ENCODE results near the gene MAGI3.

MAGI3 gene

DNA sequence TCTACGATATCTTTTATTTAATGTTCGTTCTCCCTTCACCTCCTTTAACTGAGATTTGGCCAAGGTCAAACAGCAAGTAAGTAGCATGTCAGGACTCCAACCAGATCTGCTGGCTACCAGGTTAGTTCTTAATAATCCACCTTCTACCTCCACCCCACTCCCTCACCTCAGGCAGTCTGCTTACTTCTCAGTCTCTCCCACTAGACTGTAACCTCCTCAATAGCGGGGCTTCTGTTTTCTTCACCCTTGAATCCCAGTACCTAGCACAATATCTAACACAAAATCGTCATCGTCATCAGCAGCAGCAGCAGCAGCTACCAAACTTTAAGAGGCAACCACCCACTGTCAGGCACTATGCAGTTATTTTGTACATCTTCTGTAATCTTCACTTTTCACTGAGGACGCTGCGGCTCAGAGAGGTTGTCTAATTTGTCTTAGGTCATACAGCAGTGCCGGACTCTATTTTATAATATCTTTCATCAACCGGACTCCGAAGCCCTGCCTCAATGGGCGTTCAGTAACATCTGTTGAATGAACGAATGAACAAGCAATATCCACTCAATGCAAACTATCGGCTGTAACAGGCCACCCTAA is 859 bp upstream of the MAGI3 start:
- H3K36me3 ChIP-seq (ENCODE audit: control insufficient read depth, insufficient read depth, low read length), result no peaks in the 10 kb centered on the region
- peaks cover 2% of the 10 kb centered on the region for H3K4me1 ChIP-seq (ENCODE audit: control insufficient read depth, insufficient read depth, low read length)
- H3K27ac ChIP-seq (ENCODE audit: low read depth, low read length), result peak overlapping the region; percentile 66
- peak overlapping the region; percentile 20 for H3K9ac ChIP-seq (ENCODE audit: low read length)
- peak overlapping the region; percentile 54 for H3K4me3 ChIP-seq (ENCODE audit: low read length)
- no peaks in the 10 kb centered on the region for H3K27me3 ChIP-seq (ENCODE audit: control insufficient read depth, insufficient read depth, low read length)

DNA sequence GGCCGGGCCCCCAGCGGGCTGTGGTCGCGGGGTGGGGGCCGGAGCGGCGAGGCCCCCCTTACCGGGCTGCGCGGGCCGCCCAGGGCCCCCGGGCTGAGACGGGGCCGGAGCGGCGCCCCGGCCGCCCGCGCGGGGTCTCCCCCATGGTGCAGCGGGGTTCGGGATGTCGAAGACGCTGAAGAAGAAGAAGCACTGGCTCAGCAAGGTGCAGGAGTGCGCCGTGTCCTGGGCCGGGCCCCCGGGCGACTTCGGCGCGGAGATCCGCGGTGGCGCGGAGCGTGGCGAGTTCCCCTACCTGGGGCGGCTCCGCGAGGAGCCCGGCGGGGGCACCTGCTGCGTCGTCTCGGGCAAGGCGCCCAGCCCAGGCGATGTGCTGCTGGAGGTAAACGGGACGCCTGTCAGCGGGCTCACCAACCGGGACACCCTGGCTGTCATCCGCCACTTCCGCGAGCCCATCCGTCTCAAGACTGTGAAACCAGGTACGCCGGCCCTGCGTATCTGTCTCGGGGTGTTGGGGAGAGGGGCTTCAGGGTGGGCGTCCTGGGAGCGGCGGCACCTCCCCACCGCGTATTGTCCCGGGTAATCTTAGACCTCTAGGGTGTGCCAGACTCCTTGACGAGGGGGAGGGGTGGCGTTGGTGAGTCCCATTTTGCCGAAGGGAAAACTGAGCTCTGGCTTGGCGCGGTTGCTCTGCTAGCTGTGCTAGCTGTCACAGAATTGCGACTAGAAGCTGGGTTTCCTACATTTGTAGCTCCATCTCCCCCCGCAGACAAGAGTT is 745 bp downstream of the MAGI3 start:
- no peaks in the 10 kb centered on the region for H3K27me3 ChIP-seq (ENCODE audit: control insufficient read depth, insufficient read depth, low read length)
- peak overlapping the region; percentile 76 for H3K27ac ChIP-seq (ENCODE audit: low read depth, low read length)
- no peaks in the 10 kb centered on the region for H3K36me3 ChIP-seq (ENCODE audit: control insufficient read depth, insufficient read depth, low read length)
- H3K4me1 ChIP-seq (ENCODE audit: control insufficient read depth, insufficient read depth, low read length), result peaks cover 2% of the 10 kb centered on the region
- peak overlapping the region; percentile 70 for H3K9ac ChIP-seq (ENCODE audit: low read length)
- H3K4me3 ChIP-seq (ENCODE audit: low read length), result peak overlapping the region; percentile 95

DNA sequence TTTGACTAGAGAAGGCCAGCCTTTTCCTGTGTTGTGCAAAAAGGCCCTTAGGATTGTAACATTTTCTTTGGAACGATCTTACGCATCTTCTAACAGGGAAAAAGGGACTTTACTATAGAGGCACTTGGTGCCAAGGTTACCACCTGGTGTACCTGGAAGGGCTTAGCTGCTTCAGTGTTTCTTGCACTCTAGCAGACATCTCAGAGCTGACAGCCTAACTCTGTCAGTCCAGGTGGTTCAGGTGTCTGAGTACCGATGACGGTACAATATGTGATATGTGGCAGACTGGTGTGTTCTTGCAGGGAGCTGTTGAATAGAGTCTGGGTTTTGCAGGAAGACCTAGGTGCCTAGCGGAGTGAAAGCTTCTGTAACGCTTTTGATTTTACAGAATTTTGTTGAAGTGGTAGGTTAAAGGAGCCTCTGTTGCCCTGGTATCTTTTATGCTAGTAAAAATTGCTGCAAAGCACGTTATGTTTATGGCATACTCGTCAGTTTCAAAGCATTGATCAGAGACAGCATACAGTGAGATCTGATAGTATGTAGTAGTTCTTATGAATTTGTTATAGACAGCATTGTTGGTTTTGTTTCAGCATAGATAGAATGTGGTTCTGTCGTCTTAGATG is 1.4 kb downstream of the MAGI3 start:
- Histone ChIP-seq H3K9ac (ENCODE audit: low read length) (peak overlapping the region; percentile 70), H3K4me3 (ENCODE audit: low read length) (peak overlapping the region; percentile 95), H3K36me3 (ENCODE audit: control insufficient read depth, insufficient read depth, low read length) (no peaks in the 10 kb centered on the region), H3K27ac (ENCODE audit: low read depth, low read length) (peak overlapping the region; percentile 52), H3K27me3 (ENCODE audit: control insufficient read depth, insufficient read depth, low read length) (no peaks in the 10 kb centered on the region), H3K4me1 (ENCODE audit: control insufficient read depth, insufficient read depth, low read length) (peaks cover 2% of the 10 kb centered on the region)

DNA sequence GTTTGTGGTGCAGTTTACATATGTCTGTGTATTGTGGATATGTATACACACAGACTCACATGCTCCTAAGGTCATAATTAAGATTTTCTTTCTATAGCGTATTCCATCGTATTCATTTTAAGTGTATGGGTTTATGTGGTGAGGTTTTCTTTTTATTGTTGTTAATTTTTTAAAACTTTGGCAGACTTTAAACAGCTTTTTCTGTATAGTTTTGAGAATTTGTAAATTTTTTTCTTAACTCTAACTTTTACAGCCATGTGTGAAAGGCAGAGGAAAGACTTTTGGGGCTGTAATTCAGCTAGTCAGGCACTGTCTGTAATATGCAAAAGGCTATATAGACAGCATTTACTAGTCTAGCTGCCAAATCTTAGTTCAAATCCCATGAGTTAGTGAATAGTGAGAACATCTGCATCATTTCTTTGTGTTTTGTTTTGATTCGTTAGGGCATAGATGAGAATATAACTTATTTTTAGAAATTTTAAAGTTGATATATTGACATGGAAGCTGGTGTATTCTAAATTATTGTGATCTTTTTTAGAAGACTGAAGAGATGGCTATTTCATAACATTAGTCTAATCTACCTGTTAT is 2.3 kb downstream of the MAGI3 start:
- Histone ChIP-seq H3K4me3 (ENCODE audit: low read length) (peak overlapping the region; percentile 95), H3K9ac (ENCODE audit: low read length) (no peak overlapping the region), H3K27me3 (ENCODE audit: control insufficient read depth, insufficient read depth, low read length) (no peaks in the 10 kb centered on the region), H3K36me3 (ENCODE audit: control insufficient read depth, insufficient read depth, low read length) (no peaks in the 10 kb centered on the region), H3K4me1 (ENCODE audit: control insufficient read depth, insufficient read depth, low read length) (peaks cover 2% of the 10 kb centered on the region), H3K27ac (ENCODE audit: low read depth, low read length) (no peak overlapping the region)

DNA sequence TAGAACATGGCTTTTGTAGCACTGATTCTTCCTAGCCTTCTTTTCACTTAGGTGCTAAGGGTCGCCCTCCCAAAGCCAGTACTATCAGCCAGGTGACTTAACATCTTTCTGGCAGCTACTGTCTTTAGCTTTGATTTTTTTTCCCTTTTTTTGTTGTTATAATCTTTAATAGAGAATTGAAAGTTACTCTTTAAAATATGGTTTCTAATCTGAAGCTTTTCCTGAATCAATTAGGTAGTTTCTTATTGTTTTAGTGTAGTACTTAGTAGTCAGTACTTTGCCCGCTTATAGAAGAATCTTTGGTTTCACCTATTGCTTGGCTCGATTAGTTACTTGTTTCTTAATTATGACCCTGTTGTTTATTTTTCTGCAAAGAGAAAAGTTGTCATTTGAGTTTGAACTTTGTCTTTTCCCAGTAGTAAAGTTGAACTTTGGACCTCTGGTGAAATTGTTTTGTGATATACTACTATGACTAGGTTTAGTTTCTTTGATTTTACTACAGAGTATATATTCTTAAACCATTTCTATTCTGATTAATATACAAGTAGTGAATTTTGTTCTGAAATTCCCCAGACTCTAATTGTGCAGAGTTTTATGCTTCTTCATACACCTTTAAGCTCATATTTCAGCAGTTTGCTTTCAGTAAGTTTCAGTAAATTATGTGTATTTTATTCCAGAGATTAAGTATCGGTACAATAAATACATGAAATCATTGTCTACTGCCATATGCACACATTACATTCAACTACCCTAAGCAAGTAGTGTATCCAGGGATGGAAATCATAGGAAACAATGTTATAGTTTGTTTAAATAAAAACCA is 3.9 kb downstream of the MAGI3 start:
- Histone ChIP-seq H3K9ac (ENCODE audit: low read length) (no peak overlapping the region), H3K36me3 (ENCODE audit: control insufficient read depth, insufficient read depth, low read length) (no peaks in the 10 kb centered on the region), H3K4me3 (ENCODE audit: low read length) (peak overlapping the region; percentile 37), H3K27ac (ENCODE audit: low read depth, low read length) (no peak overlapping the region), H3K4me1 (ENCODE audit: control insufficient read depth, insufficient read depth, low read length) (peaks cover 2% of the 10 kb centered on the region), H3K27me3 (ENCODE audit: control insufficient read depth, insufficient read depth, low read length) (no peaks in the 10 kb centered on the region)

DNA sequence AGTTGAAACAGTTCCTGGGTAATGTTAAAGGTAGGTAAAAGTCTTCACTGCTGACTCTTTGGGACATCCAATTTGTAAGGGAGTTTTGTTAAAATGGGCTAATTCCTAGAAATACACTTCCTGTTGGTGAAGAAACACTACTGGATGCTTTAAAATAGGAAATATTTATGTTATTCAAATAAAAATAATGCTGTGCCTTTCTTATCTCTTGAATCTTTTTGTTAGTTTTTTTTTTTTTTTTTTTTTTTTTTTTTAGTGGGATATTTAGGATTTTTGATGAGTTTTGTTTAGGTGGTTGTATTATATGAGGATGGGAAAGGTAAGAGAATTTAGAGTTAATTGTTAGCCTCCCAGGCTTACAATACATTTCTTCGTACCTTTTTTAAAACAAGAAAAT is 4.5 kb downstream of the MAGI3 start:
- H3K36me3 ChIP-seq (ENCODE audit: control insufficient read depth, insufficient read depth, low read length), result no peaks in the 10 kb centered on the region
- H3K27me3 ChIP-seq (ENCODE audit: control insufficient read depth, insufficient read depth, low read length), result no peaks in the 10 kb centered on the region
- H3K9ac ChIP-seq (ENCODE audit: low read length), result no peak overlapping the region
- peaks cover 2% of the 10 kb centered on the region for H3K4me1 ChIP-seq (ENCODE audit: control insufficient read depth, insufficient read depth, low read length)
- H3K4me3 ChIP-seq (ENCODE audit: low read length), result no peak overlapping the region
- no peak overlapping the region for H3K27ac ChIP-seq (ENCODE audit: low read depth, low read length)

DNA sequence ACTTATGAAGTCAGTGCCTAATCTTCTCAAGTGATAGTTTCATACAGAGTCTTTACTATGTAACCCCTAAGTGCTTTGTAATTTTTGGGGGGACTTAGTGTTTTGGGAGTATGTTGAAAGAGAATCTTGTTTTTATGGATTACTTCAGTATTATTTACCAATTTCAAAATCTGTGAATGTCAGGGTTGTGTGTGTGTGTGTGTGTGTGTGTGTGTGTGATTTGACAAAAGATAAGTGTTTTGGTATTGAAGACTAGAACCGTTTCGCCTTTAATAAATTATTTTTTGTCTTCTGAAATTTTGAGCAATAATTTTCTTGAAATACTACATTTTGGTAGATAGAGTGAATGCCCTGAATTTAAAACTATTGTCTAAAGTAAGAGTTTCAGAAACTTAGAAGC is 5.8 kb downstream of the MAGI3 start:
- Histone ChIP-seq H3K36me3 (ENCODE audit: control insufficient read depth, insufficient read depth, low read length) (no peaks in the 10 kb centered on the region), H3K4me3 (ENCODE audit: low read length) (no peak overlapping the region), H3K9ac (ENCODE audit: low read length) (no peak overlapping the region), H3K27ac (ENCODE audit: low read depth, low read length) (no peak overlapping the region), H3K27me3 (ENCODE audit: control insufficient read depth, insufficient read depth, low read length) (no peaks in the 10 kb centered on the region), H3K4me1 (ENCODE audit: control insufficient read depth, insufficient read depth, low read length) (peaks cover 2% of the 10 kb centered on the region)

DNA sequence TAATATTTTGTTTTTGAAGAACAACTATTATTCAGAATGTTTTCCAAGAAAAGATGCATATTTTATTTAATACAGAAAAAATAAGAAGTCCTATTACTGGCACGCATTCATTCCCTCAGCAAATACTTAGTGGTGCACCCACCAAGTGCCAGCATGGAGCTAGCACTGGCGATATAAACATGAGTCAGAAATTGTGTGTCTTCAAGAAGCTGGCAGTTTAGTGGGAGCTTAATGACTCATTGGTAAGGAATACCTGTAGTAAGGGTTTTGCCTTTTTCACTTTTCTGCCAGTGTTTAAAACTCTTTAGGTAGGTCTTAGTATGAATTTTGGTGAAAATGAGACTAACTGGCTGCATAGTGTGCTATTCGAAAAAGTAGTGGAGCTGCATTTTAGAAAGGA is 6.3 kb downstream of the MAGI3 start:
- no peak overlapping the region for H3K9ac ChIP-seq (ENCODE audit: low read length)
- H3K36me3 ChIP-seq (ENCODE audit: control insufficient read depth, insufficient read depth, low read length), result no peaks in the 10 kb centered on the region
- H3K27me3 ChIP-seq (ENCODE audit: control insufficient read depth, insufficient read depth, low read length), result no peaks in the 10 kb centered on the region
- no peak overlapping the region for H3K27ac ChIP-seq (ENCODE audit: low read depth, low read length)
- peaks cover 2% of the 10 kb centered on the region for H3K4me1 ChIP-seq (ENCODE audit: control insufficient read depth, insufficient read depth, low read length)
- no peak overlapping the region for H3K4me3 ChIP-seq (ENCODE audit: low read length)

DNA sequence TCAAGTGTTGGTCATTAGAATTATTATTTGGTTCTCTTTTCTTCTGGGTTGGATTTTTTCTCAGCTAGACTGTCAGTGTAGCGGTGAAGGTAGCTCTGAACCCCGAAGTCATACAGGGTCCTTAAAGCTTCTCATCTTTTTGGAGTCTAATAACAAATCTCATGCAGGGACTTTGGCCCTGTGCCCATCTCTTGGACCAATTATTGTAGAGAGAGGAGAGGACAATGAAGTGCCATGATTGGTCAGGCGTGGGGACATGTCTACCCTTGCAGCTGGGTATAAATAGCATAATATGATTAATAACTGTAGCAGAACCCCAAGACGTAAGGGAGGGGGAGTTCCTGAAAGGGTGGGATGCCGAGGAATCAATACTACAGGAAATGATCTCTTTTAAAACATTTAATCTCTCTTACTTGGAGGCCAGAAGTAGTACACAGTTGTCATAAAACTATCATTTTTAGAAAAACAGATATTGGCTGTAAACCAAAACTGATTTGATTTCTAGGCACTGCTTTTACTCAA is 8.8 kb downstream of the MAGI3 start:
- H3K4me1 ChIP-seq (ENCODE audit: control insufficient read depth, insufficient read depth, low read length), result no peaks in the 10 kb centered on the region
- no peak overlapping the region for H3K27ac ChIP-seq (ENCODE audit: low read depth, low read length)
- no peaks in the 10 kb centered on the region for H3K36me3 ChIP-seq (ENCODE audit: control insufficient read depth, insufficient read depth, low read length)
- H3K4me3 ChIP-seq (ENCODE audit: low read length), result no peak overlapping the region
- no peak overlapping the region for H3K9ac ChIP-seq (ENCODE audit: low read length)
- H3K27me3 ChIP-seq (ENCODE audit: control insufficient read depth, insufficient read depth, low read length), result no peaks in the 10 kb centered on the region

DNA sequence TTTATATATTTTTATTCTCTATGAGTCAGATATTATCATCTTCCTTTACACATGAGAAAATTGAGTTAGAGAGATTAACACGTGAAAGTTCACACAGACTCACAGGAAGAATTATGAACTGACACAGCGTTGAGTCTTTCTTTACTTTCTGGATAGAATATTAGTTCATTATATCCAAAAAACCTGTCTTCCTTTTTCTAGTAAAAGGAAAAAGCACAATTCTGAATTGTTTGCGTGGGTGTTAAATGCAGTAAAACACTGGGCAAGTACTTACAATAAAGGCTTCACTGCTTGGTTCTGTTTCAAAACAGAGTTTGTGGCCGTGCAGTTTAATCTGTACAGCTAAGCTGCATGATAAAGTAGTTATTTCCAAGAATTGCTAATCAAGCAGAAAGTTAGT is 10.8 kb downstream of the MAGI3 start:
- Histone ChIP-seq H3K4me3 (ENCODE audit: low read length) (no peak overlapping the region), H3K9ac (ENCODE audit: low read length) (no peak overlapping the region), H3K4me1 (ENCODE audit: control insufficient read depth, insufficient read depth, low read length) (no peaks in the 10 kb centered on the region), H3K27me3 (ENCODE audit: control insufficient read depth, insufficient read depth, low read length) (no peaks in the 10 kb centered on the region), H3K27ac (ENCODE audit: low read depth, low read length) (no peak overlapping the region), H3K36me3 (ENCODE audit: control insufficient read depth, insufficient read depth, low read length) (no peaks in the 10 kb centered on the region)

DNA sequence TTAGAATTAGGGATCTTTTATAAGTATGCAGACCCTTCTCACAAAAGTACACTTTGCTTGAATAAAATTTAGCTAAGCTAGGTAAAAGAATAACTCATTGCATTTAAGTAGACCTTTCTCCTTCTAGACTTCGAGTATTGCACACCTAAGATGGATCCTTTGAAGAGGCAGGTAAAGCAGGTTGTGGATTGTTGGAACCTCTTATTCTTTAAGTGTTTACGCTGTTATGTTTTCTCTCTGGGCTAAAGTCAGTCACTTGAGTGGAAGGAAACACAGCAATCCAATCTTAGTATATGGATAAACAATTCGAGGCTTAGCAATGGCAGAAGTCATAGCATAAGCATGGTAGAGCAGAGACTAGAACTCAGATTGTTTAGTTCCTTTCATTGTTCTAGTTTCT is 11.4 kb downstream of the MAGI3 start:
- H3K27ac ChIP-seq (ENCODE audit: low read depth, low read length), result no peak overlapping the region
- H3K36me3 ChIP-seq (ENCODE audit: control insufficient read depth, insufficient read depth, low read length), result no peaks in the 10 kb centered on the region
- no peaks in the 10 kb centered on the region for H3K4me1 ChIP-seq (ENCODE audit: control insufficient read depth, insufficient read depth, low read length)

DNA sequence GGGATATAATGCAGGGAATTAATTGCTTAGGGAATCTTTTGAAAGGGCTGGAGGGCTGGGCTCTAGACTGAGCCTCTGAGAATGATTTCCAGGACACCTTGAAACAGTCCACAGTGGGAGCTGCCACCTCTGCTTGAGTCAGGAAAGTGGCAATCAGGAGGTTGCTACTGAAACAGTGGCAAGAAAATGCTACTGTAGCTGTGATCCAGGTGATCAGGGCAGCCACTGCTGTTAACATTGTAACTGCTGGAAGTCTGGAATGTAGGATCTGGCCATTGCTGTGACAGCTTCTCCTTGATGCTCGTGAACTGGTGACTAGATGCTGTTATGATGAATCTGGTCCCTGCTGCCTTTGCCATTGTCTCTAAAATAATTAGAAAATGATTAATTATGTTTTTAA is 12.8 kb downstream of the MAGI3 start:
- Histone ChIP-seq H3K4me3 (ENCODE audit: low read length) (no peak overlapping the region), H3K36me3 (ENCODE audit: control insufficient read depth, insufficient read depth, low read length) (no peaks in the 10 kb centered on the region), H3K27ac (ENCODE audit: low read depth, low read length) (no peak overlapping the region), H3K4me1 (ENCODE audit: control insufficient read depth, insufficient read depth, low read length) (no peaks in the 10 kb centered on the region), H3K27me3 (ENCODE audit: control insufficient read depth, insufficient read depth, low read length) (no peaks in the 10 kb centered on the region), H3K9ac (ENCODE audit: low read length) (no peak overlapping the region)

More for the DNA sequence above, 11.4 kb downstream of the MAGI3 start:
- Histone ChIP-seq H3K4me3 (ENCODE audit: low read length) (no peak overlapping the region), H3K9ac (ENCODE audit: low read length) (no peak overlapping the region), H3K27me3 (ENCODE audit: control insufficient read depth, insufficient read depth, low read length) (no peaks in the 10 kb centered on the region)
